GM19438 (cell line): ENCODE data around the gene MAPK8IP3.
"Not testable (repeated sequence)": the region's sequence is repeated elsewhere in the genome, so short reads cannot be mapped to it uniquely, and the experiment has no call there.

Experiments used
- ATAC-seq: cut with Tn5 transposase; IDR thresholded peaks from one replicate; pipeline ENCODE4 v1.9.1; 2021; ENCODE audit warnings: low read depth; ENCODE audit not compliant: unreplicated experiment

MAPK8IP3 gene

DNA sequence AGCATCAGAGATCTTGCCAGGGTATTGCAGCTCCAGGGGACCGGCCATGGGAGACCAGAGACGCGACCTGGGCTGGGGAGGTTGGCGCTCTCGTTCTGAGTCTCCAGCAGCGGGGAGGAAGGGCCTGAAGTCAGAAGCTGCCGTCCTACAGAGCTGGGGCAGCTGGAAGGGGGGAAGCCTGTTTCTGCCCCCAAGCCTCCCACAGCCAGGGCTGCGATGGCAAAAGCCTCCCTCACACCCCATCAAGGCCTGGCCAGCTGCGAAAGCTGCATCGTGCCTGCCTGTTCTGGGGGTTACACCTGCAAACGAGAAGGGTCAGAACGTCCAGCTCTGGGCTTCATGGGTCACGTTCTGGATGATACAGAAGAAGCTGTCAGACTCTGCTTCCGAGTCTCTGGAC is 26.1 kb downstream of the MAPK8IP3 start:
- ATAC-seq: no peak

DNA sequence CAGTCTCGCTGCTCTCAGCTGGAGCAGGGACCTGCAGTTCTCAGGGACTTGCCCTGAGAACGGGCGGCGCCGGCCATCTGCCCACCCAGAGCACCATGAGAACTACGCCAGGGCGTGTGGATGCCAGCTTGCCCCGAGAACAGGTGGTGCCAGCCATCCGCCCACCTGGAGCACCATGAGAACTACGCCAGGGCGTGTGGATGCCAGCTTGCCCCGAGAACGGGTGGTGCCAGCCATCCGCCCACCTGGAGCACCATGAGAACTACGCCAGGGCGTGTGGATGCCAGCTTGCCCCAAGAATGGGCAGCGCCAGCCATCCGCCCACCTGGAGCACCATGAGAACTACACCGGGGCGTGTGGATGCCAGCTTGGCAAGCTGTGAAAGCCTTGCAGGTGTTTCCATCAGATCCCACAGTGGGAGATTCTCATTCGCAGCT is 26.6 kb downstream of the MAPK8IP3 start:
- not testable (repeated sequence) for ATAC-seq

GRCh38 chr16:1734123-1734522 is 28.1 kb downstream of the MAPK8IP3 start:
- ATAC-seq: no peak

DNA sequence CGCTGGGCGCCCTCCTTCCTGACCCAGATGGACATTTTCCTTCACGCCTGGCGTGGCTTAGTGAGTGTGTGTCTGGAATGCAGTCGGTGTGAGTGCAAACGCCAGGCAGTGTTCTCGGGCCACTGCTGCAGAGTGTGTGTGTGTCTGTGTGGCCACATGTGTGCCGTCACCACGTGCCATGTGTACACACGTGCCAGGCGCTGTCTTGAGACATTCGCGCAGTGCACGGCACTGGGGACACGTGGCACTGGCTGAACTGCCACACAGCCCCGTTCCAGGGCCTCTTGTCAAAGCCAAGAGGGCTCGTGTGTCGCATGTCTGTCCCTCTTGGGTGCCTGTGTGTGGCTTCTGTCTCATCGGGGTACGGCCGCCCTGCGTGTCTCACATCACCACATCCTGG is 28.8 kb downstream of the MAPK8IP3 start:
- no peak for ATAC-seq

DNA sequence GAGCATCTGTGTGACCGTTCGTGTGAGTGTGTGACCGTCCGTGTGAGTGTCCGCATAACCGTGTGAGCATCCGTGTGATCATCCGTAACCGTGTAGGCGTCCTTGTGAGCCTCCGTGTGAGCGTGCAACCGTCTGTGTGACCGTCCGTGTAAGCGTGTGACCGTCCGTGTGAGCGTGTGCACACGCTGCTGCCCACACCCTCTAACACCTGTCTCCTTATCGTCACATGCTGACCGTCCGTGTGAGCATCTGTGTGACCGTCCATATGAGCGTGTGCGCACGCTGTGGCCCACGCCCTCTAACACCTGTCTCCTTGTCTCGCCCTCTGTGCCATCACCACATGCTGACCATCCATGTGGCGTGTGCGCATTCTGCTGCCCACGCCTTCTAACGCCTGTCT is 34.2 kb downstream of the MAPK8IP3 start:
- no peak for ATAC-seq

- ATAC-seq: no peak
These were observed 34.9 kb downstream of the MAPK8IP3 start for GRCh38 chr16:1740781-1741490.

- ATAC-seq: no peak
These were observed 35.7 kb downstream of the MAPK8IP3 start for GRCh38 chr16:1741553-1742165.

- ATAC-seq: no peak
These were observed 37.7 kb downstream of the MAPK8IP3 start for GRCh38 chr16:1743376-1744337.

- ATAC-seq: no peak
These were observed 38.4 kb downstream of the MAPK8IP3 start for GRCh38 chr16:1744338-1744840.

DNA sequence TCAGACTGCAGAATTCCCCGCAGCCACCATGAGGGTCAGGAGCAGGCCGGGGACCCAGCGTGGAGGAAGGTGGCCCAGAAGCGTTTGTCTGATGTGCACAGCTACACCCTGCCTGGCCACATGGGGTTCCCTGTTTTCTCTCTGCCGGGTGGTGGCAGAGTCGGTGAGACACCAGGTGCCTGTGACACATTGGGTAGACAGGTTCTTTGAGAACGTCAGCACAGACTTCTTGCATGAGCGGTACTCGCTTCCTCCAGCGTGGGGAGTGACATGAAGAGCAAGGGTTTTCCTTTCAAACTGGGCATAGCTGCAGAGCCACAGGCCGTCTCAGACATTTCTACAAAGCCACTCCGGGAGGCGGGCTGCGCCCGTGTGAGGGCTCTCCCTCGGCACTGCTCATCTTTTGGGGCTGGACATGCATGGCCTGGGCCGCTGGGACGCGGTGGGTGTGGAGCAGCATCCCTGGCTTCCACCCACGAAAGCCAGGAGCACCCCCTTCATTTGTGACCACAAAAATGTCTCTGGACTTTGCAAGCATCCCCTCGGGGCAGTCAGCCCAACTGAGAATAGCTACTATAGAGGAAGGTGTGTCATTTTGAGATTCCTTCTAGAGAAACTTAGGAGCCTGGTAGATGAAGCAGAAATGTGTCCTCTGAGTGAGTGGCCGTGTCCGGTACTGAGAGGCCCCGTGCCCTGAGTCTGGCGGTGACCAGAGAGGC is 39.3 kb downstream of the MAPK8IP3 start:
- no peak for ATAC-seq

GRCh38 chr16:1745900-1746692 is 40.1 kb downstream of the MAPK8IP3 start:
- ATAC-seq: no peak

- no peak for ATAC-seq
These were observed 40.7 kb downstream of the MAPK8IP3 start for GRCh38 chr16:1746693-1747195.

GRCh38 chr16:1747934-1748333 is 41.9 kb downstream of the MAPK8IP3 start:
- ATAC-seq: no peak

DNA sequence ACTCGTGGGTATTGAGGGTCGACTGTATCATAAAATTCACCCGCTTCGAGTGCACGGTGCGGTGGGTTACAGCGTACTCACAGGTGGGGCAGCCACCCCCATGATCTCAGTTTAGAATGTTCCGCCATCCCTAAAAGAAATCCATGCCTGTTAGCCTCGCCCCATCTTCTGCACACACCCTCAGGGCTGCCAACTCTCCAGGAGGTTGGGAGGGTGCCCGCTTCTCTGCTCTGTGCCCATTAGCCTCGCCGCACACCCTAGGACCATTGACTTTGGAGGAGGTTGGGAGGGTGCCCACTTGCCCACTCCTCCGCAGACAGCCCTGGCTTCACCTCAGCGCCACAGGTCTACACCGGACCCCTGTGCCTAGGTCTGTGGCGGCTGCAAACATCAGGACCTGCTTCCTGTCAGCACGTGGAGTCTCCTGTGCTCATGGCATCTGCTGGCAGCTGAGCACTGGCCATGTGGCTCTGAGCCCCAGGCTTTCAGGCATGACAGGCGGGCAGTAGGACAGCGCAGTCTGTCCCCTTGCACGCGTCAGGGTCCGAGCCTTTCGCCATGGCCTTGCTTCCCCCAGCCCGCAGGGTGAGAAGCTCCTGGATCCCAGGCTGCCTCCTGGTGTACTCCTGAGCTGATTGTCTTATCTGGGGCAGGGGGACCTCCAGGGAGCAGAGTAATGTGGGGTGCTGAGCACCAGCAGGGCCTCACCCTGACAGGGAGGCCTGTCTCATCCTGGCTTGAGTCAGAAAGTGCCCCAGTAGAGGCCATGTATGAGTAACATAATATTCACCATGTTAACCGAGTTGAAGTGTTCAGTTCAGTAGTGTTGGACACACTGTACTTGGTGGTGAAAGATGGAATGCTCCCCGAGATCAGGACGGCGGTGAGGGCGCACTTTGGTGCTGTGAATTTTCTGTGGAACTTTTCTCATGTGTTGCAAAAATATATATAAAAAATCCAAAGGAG is 43.4 kb downstream of the MAPK8IP3 start:
- ATAC-seq: no peak

- no peak for ATAC-seq
These were observed 46.0 kb downstream of the MAPK8IP3 start for GRCh38 chr16:1751946-1752345.

GRCh38 chr16:1752853-1753252 is 46.9 kb downstream of the MAPK8IP3 start:
- ATAC-seq: no peak

DNA sequence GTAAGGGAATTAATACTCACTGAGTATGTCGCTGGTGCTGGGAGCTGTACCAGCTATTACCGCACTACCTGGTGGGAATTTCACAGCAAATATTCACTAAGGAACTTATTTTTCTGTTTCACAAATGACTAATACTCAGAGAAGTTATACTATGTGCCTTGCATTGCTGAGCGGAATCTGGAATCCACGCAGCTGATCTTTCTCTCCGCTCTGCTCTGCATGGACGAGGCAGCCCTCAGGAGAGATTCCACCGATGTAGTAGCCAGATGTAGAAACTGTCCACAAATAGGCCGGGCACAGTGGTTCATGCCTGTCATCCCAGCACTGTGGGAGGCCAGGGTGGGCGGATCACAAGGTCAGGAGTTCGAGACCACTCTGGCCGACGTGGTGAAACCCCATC is 48.2 kb downstream of the MAPK8IP3 start:
- ATAC-seq: no peak

- ATAC-seq: no peak
These were observed 51.9 kb downstream of the MAPK8IP3 start for GRCh38 chr16:1757714-1758461.
